NK-92 treated with Interleukin-12 subunit alpha and Interleukin-12 subunit beta, amount 100 ng/mL, for 24 hours (cell line): ENCODE data around the gene GSC2.
A peak's percentile ranks its signal among the peaks of the same experiment; 100 is the strongest.

Experiments used
- DNase-seq: peaks from one replicate; lab custom pipeline; 2025; lab: John Stamatoyannopoulos, UW

GSC2 gene

GRCh38 chr22:19133561-19133960, 16.5 kb downstream of the GSC2 start:
- no peak for DNase-seq

- DNase-seq = no peak
Observed at GRCh38 chr22:19132693-19133400, 17.2 kb downstream of the GSC2 start.

GRCh38 chr22:19132153-19132552, 17.9 kb downstream of the GSC2 start:
- DNase-seq = no peak

GRCh38 chr22:19131685-19132015, 18.4 kb downstream of the GSC2 start:
- DNase-seq = no peak

GRCh38 chr22:19130959-19131684, 19.0 kb downstream of the GSC2 start, which contains the start of gene TSSK2:
TSS of gene TSSK2 (plus strand) at chr22:19131308. CDS start at chr22:19131400, 92 bp downstream.
- no peak for DNase-seq

- no peak for DNase-seq
Observed at GRCh38 chr22:19129871-19130270, 20.2 kb downstream of the GSC2 start.

- no peak for DNase-seq
Observed at GRCh38 chr22:19128946-19129727, 21.0 kb downstream of the GSC2 start.

- DNase-seq = no peak
Observed at GRCh38 chr22:19128009-19128401, 22.1 kb downstream of the GSC2 start.

- DNase-seq = no peak
Observed at GRCh38 chr22:19127329-19128008, 22.6 kb downstream of the GSC2 start.

GRCh38 chr22:19126309-19127273, 23.5 kb downstream of the GSC2 start:
- DNase-seq = no peak

GRCh38 chr22:19125474-19126308, 24.4 kb downstream of the GSC2 start:
- no peak for DNase-seq

GRCh38 chr22:19125011-19125410, 25.1 kb downstream of the GSC2 start:
- DNase-seq = no peak

GRCh38 chr22:19124377-19124776, 25.7 kb downstream of the GSC2 start:
- DNase-seq = no peak

- no peak for DNase-seq
Observed at GRCh38 chr22:19123936-19124335, 26.2 kb downstream of the GSC2 start.

- no peak for DNase-seq
Observed at GRCh38 chr22:19122752-19123492, 27.2 kb downstream of the GSC2 start.

- peak; percentile 88 for DNase-seq
Observed at GRCh38 chr22:19122143-19122751, 27.8 kb downstream of the GSC2 start, which contains the start of gene DGCR2. TSS of gene DGCR2 (minus strand) at chr22:19122412. CDS start at chr22:19122206, 206 bp downstream.

GRCh38 chr22:19121631-19122142, 28.4 kb downstream of the GSC2 start:
- peak; percentile 31 for DNase-seq

GRCh38 chr22:19120829-19121630, 29.1 kb downstream of the GSC2 start:
- DNase-seq = no peak
